ENCODE results near the gene TMEM101. TPM values are rescaled to one million over a fixed set of nuclear protein-coding genes. Genes with fewer than 3 reads are reported as not detected.

The TMEM101 gene
- total and polyA plus RNA-seq, 2 donors (not counting 3 experiments of a cell fraction or from before 2014, with no cell fraction given): 30.4 to 60.2 TPM

GRCh38 chr17:44012391-44012790 lies 2.4 kb downstream of the TMEM101 start:
- dilution Hi-C loops (cut with MboI; ENCODE audit: extremely low pct_ligation_motif_present, low sequenced_read_pairs) (no loop called here), intact Hi-C loops (cut with micrococcal nuclease) (no loop called here)
- Histone ChIP-seq H2AFZ (ENCODE audit: low read depth, low read length) (no peak overlapping the region), H3K4me2 (ENCODE audit: insufficient read depth, low read length) (no peak overlapping the region), H4K20me1 (replicated peaks; ENCODE audit: control insufficient read depth, extremely low read depth, insufficient read depth, low read length) (no peaks in the 10 kb centered on the region), H3K9me1 (replicated peaks; ENCODE audit: control insufficient read depth, extremely low read depth, insufficient read depth, low read length) (no peaks in the 10 kb centered on the region), H3K36me3 (ENCODE audit: control insufficient read depth in 2 of 2, extremely low read depth in 1 of 2, insufficient read depth in 2 of 2, low read length in 2 of 2) (no peaks in the 10 kb centered on the region), H3K27ac (ENCODE audit: insufficient read depth, low read depth, low read length) (no peak overlapping the region), H3K9ac (replicated peaks; ENCODE audit: extremely low read depth, insufficient read depth, low read length) (no peak overlapping the region), H3K9me3 (replicated peaks; ENCODE audit: control insufficient read depth, insufficient read depth, low read length) (no peaks in the 10 kb centered on the region), H3K27me3 (ENCODE audit: control insufficient read depth in 2 of 2, insufficient read depth in 2 of 2, low read length in 2 of 2) (no peaks in the 10 kb centered on the region), H3K4me3 (replicated peaks in 1 of 3; ENCODE audit: insufficient read depth in 1 of 3, low read depth in 1 of 3, low read length in 3 of 3) (no peak overlapping the region), H3K4me1 (ENCODE audit: control insufficient read depth, extremely low read depth, insufficient read depth, low read length) (peaks cover 11% of the 10 kb centered on the region), H3K79me2 (ENCODE audit: control insufficient read depth, insufficient read depth, low read length) (no peaks in the 10 kb centered on the region)
- CTCF ChIA-PET: no interaction called here
- POLR2A ChIA-PET: no interaction called here
- no peak for TF ChIP-seq GATA2 (IDR thresholded peaks at IDR 0.05; ENCODE audit: insufficient read depth, insufficient read length, low read depth, low read length)
- TF ChIP-seq POLR2AphosphoS5 (IDR thresholded peaks at IDR 0.05; ENCODE audit: insufficient read depth, low read depth, low read length): no peak
- BruUV-seq (replicated peaks): no TSS peak
- no peak for DNase-seq (ENCODE audit: low read depth, low spot score)
- no peak for FAIRE-seq

DNA sequence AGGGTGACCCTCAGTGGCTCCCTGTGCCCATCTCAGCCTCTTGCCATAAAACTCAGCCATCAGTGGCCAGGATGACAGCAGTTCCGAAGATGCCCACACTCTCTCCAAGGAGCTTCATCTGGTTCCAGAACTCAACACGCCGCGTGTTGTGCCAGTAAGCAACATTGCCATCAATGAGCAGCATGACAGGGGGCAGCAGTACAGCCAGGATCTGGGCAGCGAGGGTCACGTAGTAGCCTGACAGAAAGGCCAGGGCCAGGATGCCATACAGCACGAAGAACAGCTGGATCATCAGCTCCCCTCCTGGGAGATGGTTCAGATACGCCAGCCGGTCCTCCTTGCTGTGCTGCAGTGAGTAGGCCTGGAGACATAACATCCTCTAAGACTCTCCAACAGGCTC lies 2.9 kb downstream of the TMEM101 start:
- H3K4me1 ChIP-seq (ENCODE audit: control insufficient read depth, extremely low read depth, insufficient read depth, low read length): peaks cover 15% of the 10 kb centered on the region
- H3K27me3 ChIP-seq (ENCODE audit: control insufficient read depth in 2 of 2, insufficient read depth in 2 of 2, low read length in 2 of 2): no peaks in the 10 kb centered on the region
- no peaks in the 10 kb centered on the region for H3K9me1 ChIP-seq (replicated peaks; ENCODE audit: control insufficient read depth, extremely low read depth, insufficient read depth, low read length)
- H3K9me3 ChIP-seq (replicated peaks; ENCODE audit: control insufficient read depth, insufficient read depth, low read length): no peaks in the 10 kb centered on the region
- intact Hi-C loops (cut with micrococcal nuclease): no loop called here
- no peak overlapping the region for H3K4me3 ChIP-seq (replicated peaks in 1 of 3; ENCODE audit: insufficient read depth in 1 of 3, low read depth in 1 of 3, low read length in 3 of 3)
- no peak overlapping the region for H2AFZ ChIP-seq (ENCODE audit: low read depth, low read length)
- no peaks in the 10 kb centered on the region for H3K79me2 ChIP-seq (ENCODE audit: control insufficient read depth, insufficient read depth, low read length)
- TF ChIP-seq POLR2A (IDR thresholded peaks at IDR 0.05; ENCODE audit: low read depth, low read length): peak; percentile 36
- no peak for TF ChIP-seq POLR2AphosphoS5 (IDR thresholded peaks at IDR 0.05; ENCODE audit: insufficient read depth, low read depth, low read length)
- no peak for TF ChIP-seq MYC (IDR thresholded peaks at IDR 0.05; ENCODE audit: low read depth, low read length)
- TF ChIP-seq GATA2 (IDR thresholded peaks at IDR 0.05; ENCODE audit: insufficient read depth, insufficient read length, low read depth, low read length): no peak
- H3K9ac ChIP-seq (replicated peaks; ENCODE audit: extremely low read depth, insufficient read depth, low read length): no peak overlapping the region
- no peaks in the 10 kb centered on the region for H3K36me3 ChIP-seq (ENCODE audit: control insufficient read depth in 2 of 2, extremely low read depth in 1 of 2, insufficient read depth in 2 of 2, low read length in 2 of 2)
- no peak overlapping the region for H3K27ac ChIP-seq (ENCODE audit: insufficient read depth, low read depth, low read length)
- DNase-seq (ENCODE audit: low read depth, low spot score) (no peak), FAIRE-seq (no peak)
- ChIA-PET POLR2A (no interaction called here), CTCF (interaction anchor here (0.8 kb wide), 1 partner anchor 29 kb away, joined by 3 read pairs; no protein-coding TSS in a partner anchor)
- dilution Hi-C loops (cut with MboI; ENCODE audit: extremely low pct_ligation_motif_present, low sequenced_read_pairs): no loop called here
- no TSS peak for BruUV-seq (replicated peaks)
- H3K4me2 ChIP-seq (ENCODE audit: insufficient read depth, low read length): no peak overlapping the region
- H4K20me1 ChIP-seq (replicated peaks; ENCODE audit: control insufficient read depth, extremely low read depth, insufficient read depth, low read length): no peaks in the 10 kb centered on the region

Data from endothelial cell of umbilical vein (primary cell).